Measurements from ENCODE around the gene XRCC2.

GRCh38 chr7:152617056-152617455 is 58.9 kb downstream of the XRCC2 start:
- TF ChIP-seq, protein P1, sequence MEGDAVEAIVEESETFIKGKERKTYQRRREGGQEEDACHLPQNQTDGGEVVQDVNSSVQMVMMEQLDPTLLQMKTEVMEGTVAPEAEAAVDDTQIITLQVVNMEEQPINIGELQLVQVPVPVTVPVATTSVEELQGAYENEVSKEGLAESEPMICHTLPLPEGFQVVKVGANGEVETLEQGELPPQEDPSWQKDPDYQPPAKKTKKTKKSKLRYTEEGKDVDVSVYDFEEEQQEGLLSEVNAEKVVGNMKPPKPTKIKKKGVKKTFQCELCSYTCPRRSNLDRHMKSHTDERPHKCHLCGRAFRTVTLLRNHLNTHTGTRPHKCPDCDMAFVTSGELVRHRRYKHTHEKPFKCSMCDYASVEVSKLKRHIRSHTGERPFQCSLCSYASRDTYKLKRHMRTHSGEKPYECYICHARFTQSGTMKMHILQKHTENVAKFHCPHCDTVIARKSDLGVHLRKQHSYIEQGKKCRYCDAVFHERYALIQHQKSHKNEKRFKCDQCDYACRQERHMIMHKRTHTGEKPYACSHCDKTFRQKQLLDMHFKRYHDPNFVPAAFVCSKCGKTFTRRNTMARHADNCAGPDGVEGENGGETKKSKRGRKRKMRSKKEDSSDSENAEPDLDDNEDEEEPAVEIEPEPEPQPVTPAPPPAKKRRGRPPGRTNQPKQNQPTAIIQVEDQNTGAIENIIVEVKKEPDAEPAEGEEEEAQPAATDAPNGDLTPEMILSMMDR (IDR thresholded peaks at IDR 0.05) = no peak
- TF ChIP-seq POLR2A (IDR thresholded peaks at IDR 0.05) = no peak
